ENCODE data around the gene GCN1. TPM values are rescaled to one million over a fixed set of nuclear protein-coding genes. Genes with fewer than 3 reads are reported as not detected.

The GCN1 gene
- total and polyA plus RNA-seq, 10 of the 15 experiments (the other 5 are each of a cell fraction or from before 2014, with no cell fraction given) = 10.8 to 150 (median 58.3) TPM

DNA sequence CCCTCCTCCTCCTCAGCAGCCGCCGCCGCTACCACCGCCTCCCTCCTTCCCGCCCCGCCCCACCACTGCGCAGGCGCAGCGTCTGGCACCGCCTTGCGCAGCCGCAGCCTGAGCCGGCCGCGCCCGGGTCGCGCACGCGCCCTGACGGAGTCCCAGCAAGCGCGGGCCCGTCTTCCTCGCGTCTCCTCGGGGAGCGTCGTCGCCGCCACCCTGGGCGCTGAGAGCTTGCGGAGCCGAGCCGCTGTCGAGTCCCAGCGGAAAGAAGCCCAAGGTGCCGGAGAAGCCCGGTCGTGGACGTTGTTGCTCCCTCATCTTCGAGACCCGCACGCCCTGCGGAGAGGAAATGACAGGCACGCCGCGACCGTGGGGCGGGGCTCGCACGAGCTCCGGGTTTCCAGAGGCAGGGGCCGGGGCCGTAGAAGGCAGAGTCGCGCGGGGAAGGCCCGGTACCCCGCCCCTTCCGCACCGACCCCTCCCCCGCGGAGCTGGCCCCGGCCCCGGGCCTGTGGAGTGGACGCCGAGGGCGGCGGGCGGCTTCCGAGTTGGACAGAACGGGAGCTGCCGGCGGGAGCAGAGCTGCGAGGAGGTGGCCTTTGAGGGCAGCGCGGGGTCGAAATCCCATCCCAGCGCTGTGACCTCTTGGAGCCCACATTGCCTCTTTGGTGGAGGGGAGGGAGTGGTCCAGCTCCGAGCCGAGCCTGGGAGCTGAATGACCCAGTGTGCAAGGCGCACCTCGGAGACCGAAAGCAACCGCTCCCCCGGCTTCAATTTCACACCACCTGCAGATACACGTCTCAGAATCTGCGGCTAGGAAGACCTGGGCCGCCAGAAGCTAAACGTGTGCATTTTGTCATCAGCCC, 77.5 kb downstream of the GCN1 start (continued):
- TF ChIP-seq ETV6 (conservative IDR thresholded peaks at IDR 0.05 in 1 of 2, IDR thresholded peaks at IDR 0.05 in 1 of 2; ENCODE audit: borderline replicate concordance in 1 of 2, low read depth in 1 of 2) (no peak), MTA3 (IDR thresholded peaks at IDR 0.05; ENCODE audit: borderline replicate concordance, low read length) (no peak), TCF12 (IDR thresholded peaks at IDR 0.05; ENCODE audit: low read depth, low read length) (no peak), SPI1 (IDR thresholded peaks at IDR 0.05; ENCODE audit: borderline replicate concordance, insufficient read depth, low read depth, low read length) (peak; percentile 9; the same call in 1 of the 2 replicates), SUPT20H (IDR thresholded peaks at IDR 0.05; ENCODE audit: borderline replicate concordance, control insufficient read depth, low read depth, low read length) (no peak), SIN3A (IDR thresholded peaks at IDR 0.05; ENCODE audit: low read depth, low read length) (0 out of 2 replicates have a peak, but pooled peaks have one; percentile 31), SREBF1 (IDR thresholded peaks at IDR 0.05; ENCODE audit: low read length) (no peak), ZNF274 (IDR thresholded peaks at IDR 0.05; ENCODE audit: insufficient read depth, insufficient read length) (no peak), SREBF2 (IDR thresholded peaks at IDR 0.05; ENCODE audit: low read length) (no peak), STAT1 (conservative IDR thresholded peaks at IDR 0.05) (no peak), PAX8 (IDR thresholded peaks at IDR 0.05) (no peak), KDM1A (IDR thresholded peaks at IDR 0.05; ENCODE audit: borderline replicate concordance) (no peak), TCF7 (IDR thresholded peaks at IDR 0.05; ENCODE audit: borderline replicate concordance) (no peak), CHD2 (IDR thresholded peaks at IDR 0.05; ENCODE audit: borderline replicate concordance, low read depth, low read length) (no peak; the same call in 1 of the 2 replicates), SMARCA5 (IDR thresholded peaks at IDR 0.05) (no peak), DPF2 (IDR thresholded peaks at IDR 0.05) (0 out of 2 replicates have a peak, but pooled peaks have one; percentile 65), KAT2A (conservative IDR thresholded peaks at IDR 0.05; ENCODE audit: control insufficient read depth, low read depth, low read length) (no peak), NFIC (IDR thresholded peaks at IDR 0.05; ENCODE audit: low read depth, low read length) (no peak), WRNIP1 (IDR thresholded peaks at IDR 0.05; ENCODE audit: borderline replicate concordance, low read depth, low read length) (no peak), MEF2A (IDR thresholded peaks at IDR 0.05; ENCODE audit: insufficient read depth, low read depth, low read length) (no peak), PML (IDR thresholded peaks at IDR 0.05; ENCODE audit: low read length) (no peak), NFYB (IDR thresholded peaks at IDR 0.05; ENCODE audit: insufficient read depth, low read depth, low read length) (no peak), CREM (IDR thresholded peaks at IDR 0.05; ENCODE audit: low read depth) (peak; percentile 41)
- TF ChIP-seq, protein P1, sequence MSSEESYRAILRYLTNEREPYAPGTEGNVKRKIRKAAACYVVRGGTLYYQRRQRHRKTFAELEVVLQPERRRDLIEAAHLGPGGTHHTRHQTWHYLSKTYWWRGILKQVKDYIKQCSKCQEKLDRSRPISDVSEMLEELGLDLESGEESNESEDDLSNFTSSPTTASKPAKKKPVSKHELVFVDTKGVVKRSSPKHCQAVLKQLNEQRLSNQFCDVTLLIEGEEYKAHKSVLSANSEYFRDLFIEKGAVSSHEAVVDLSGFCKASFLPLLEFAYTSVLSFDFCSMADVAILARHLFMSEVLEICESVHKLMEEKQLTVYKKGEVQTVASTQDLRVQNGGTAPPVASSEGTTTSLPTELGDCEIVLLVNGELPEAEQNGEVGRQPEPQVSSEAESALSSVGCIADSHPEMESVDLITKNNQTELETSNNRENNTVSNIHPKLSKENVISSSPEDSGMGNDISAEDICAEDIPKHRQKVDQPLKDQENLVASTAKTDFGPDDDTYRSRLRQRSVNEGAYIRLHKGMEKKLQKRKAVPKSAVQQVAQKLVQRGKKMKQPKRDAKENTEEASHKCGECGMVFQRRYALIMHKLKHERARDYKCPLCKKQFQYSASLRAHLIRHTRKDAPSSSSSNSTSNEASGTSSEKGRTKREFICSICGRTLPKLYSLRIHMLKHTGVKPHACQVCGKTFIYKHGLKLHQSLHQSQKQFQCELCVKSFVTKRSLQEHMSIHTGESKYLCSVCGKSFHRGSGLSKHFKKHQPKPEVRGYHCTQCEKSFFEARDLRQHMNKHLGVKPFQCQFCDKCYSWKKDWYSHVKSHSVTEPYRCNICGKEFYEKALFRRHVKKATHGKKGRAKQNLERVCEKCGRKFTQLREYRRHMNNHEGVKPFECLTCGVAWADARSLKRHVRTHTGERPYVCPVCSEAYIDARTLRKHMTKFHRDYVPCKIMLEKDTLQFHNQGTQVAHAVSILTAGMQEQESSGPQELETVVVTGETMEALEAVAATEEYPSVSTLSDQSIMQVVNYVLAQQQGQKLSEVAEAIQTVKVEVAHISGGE (CRISPR knock-in tag; IDR thresholded peaks at IDR 0.05) = no peak
- TF ChIP-seq, protein P2, sequence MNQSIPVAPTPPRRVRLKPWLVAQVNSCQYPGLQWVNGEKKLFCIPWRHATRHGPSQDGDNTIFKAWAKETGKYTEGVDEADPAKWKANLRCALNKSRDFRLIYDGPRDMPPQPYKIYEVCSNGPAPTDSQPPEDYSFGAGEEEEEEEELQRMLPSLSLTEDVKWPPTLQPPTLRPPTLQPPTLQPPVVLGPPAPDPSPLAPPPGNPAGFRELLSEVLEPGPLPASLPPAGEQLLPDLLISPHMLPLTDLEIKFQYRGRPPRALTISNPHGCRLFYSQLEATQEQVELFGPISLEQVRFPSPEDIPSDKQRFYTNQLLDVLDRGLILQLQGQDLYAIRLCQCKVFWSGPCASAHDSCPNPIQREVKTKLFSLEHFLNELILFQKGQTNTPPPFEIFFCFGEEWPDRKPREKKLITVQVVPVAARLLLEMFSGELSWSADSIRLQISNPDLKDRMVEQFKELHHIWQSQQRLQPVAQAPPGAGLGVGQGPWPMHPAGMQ (IDR thresholded peaks at IDR 0.05; ENCODE audit: borderline replicate concordance) = no peak
- TF ChIP-seq, protein P3, sequence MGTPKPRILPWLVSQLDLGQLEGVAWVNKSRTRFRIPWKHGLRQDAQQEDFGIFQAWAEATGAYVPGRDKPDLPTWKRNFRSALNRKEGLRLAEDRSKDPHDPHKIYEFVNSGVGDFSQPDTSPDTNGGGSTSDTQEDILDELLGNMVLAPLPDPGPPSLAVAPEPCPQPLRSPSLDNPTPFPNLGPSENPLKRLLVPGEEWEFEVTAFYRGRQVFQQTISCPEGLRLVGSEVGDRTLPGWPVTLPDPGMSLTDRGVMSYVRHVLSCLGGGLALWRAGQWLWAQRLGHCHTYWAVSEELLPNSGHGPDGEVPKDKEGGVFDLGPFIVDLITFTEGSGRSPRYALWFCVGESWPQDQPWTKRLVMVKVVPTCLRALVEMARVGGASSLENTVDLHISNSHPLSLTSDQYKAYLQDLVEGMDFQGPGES (IDR thresholded peaks at IDR 0.05) = peak; percentile 68
